HepG2 (cell line): Measurements from ENCODE around the gene ATP6V0A1.

Experiments used
- CEBPB ChIP-seq: IDR thresholded peaks from 2 replicates; pipeline ENCODE4 v1.6.1; 2011; ENCODE audit warnings: low read depth, low read length, improper control_type of control experiment, borderline replicate concordance
- FOXM1 ChIP-seq: sonication (generic); formaldehyde crosslinking; IDR thresholded peaks from 2 replicates; pipeline ENCODE4 v1.5.0; 2020; ENCODE audit warnings: missing genetic modification reagents
- POLR2A ChIP-seq, 2 experiments: IDR thresholded peaks; 2 replicates each; pipeline ENCODE4 v1.6.1; 2011; ENCODE audit warnings: low read depth in 2 of 2, low read length in 2 of 2, mild to moderate bottlenecking in 1 of 2, moderate library complexity in 1 of 2; ENCODE audit not compliant: insufficient read depth in 1 of 2
- RFX5 ChIP-seq: IDR thresholded peaks from 2 replicates; pipeline ENCODE4 v1.6.1; 2011; ENCODE audit warnings: low read depth, low read length, improper control_type of control experiment
- ZNF543 ChIP-seq: sonication (generic); formaldehyde crosslinking; IDR thresholded peaks from 2 replicates; pipeline ENCODE4 v1.4.0; 2020; ENCODE audit warnings: mild to moderate bottlenecking, missing genetic modification reagents
- ZNF839 ChIP-seq: sonication (generic); formaldehyde crosslinking; IDR thresholded peaks from 2 replicates; pipeline ENCODE4 v1.4.0; 2020; ENCODE audit warnings: missing genetic modification reagents, mild to moderate bottlenecking, borderline replicate concordance
- TF ChIP-seq, protein P1 (sequence below), 2 experiments: fragments of 450-650 bp in 1 of 2; sonication (generic) in 1 of 2; formaldehyde crosslinking; IDR thresholded peaks; 2 replicates each; pipeline versions ENCODE4 v1.5.0 to v1.8.0; 2020 to 2022; ENCODE audit warnings: mild to moderate bottlenecking in 1 of 2, missing genetic modification reagents in 1 of 2
- TF ChIP-seq, protein P2 (sequence below): sonication (generic); formaldehyde crosslinking; IDR thresholded peaks from 2 replicates; pipeline ENCODE4 v1.4.0; 2020; ENCODE audit warnings: missing genetic modification reagents

DNA sequence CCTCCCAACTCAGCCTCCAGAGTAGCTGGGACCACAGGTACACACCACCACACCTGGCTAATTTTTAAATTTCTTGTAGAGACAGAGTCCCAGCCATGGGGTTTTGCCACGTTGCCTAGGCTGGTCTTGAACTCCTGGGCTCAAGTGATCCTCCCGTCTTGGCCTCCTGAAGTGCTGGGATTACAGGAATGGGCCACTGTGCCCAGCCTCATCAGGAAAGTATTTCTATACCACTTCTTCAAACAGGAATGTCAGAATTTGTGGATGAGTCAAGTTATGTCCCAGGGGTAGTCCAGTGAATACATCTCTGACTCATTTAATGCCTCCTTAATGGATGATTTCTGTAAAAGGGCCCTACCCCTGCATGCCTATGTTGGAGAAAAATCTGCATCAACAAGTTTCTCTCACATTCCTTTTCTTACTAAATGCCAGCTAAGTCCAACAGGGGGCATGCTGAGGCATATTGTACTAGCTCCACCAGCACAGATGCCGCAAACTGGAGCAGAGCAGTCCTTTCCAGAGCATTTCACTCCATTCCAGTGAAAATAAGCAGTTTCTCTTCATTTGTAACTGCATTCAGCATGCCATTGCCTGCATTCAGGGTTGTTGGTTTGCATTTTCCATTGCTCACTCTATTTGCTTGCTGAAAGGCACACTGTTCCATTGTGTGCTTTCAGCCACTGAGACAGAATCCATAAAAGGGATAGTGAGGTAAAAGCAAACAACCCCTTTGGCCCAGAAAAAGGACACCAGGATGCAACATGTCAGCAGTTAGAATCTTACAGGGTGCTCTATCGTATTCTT, 30.3 kb upstream of the ATP6V0A1 start:
- no peak for TF ChIP-seq ZNF839 (CRISPR knock-in tag)
- no peak for TF ChIP-seq FOXM1 (CRISPR knock-in tag)
- TF ChIP-seq CEBPB, result no peak; the same call in 1 of the 2 replicates
- TF ChIP-seq ZNF543 (CRISPR knock-in tag), result no peak
- TF ChIP-seq, protein P1, sequence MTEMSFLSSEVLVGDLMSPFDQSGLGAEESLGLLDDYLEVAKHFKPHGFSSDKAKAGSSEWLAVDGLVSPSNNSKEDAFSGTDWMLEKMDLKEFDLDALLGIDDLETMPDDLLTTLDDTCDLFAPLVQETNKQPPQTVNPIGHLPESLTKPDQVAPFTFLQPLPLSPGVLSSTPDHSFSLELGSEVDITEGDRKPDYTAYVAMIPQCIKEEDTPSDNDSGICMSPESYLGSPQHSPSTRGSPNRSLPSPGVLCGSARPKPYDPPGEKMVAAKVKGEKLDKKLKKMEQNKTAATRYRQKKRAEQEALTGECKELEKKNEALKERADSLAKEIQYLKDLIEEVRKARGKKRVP (CRISPR knock-in tag; IDR thresholded peaks at IDR 0.05), result no peak
- TF ChIP-seq, protein P2, sequence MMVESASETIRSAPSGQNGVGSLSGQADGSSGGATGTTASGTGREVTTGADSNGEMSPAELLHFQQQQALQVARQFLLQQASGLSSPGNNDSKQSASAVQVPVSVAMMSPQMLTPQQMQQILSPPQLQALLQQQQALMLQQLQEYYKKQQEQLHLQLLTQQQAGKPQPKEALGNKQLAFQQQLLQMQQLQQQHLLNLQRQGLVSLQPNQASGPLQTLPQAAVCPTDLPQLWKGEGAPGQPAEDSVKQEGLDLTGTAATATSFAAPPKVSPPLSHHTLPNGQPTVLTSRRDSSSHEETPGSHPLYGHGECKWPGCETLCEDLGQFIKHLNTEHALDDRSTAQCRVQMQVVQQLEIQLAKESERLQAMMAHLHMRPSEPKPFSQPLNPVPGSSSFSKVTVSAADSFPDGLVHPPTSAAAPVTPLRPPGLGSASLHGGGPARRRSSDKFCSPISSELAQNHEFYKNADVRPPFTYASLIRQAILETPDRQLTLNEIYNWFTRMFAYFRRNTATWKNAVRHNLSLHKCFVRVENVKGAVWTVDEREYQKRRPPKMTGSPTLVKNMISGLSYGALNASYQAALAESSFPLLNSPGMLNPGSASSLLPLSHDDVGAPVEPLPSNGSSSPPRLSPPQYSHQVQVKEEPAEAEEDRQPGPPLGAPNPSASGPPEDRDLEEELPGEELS (CRISPR knock-in tag), result no peak; the same call in 1 of the 2 replicates
- no peak for TF ChIP-seq POLR2A (IDR thresholded peaks at IDR 0.05; ENCODE audit: insufficient read depth in 1 of 2, low read depth in 2 of 2, low read length in 2 of 2)
- no peak for TF ChIP-seq RFX5
